Spinal cord (tissue), 10 donors: ENCODE measurements around the gene AFAP1. TPM values are rescaled to one million over a fixed set of nuclear protein-coding genes. Genes with fewer than 3 reads are reported as not detected.

Source experiments
- DNase-seq, 6 donors: peaks; one replicate each; pipeline versions ENCODE4 v3.0.0 to v3.0.0-alpha.2; 2013 to 2015; ENCODE audit warnings: low spot score in 6 of 6, low read depth in 4 of 6
- H3K27ac ChIP-seq: one replicate; pipeline ENCODE4 v1.5.1; 2013; ENCODE audit warnings: low read depth, low read length, control low read depth
- H3K27me3 ChIP-seq: one replicate; pipeline ENCODE4 v1.6.1; 2013; ENCODE audit warnings: low read length; ENCODE audit not compliant: control insufficient read depth, insufficient read depth
- H3K36me3 ChIP-seq: one replicate; pipeline ENCODE4 v1.6.1; 2013; ENCODE audit warnings: low read length; ENCODE audit not compliant: control insufficient read depth, insufficient read depth
- H3K4me1 ChIP-seq: one replicate; pipeline ENCODE4 v1.6.1; 2013; ENCODE audit warnings: low read length; ENCODE audit not compliant: control insufficient read depth, insufficient read depth
- H3K4me3 ChIP-seq: one replicate; pipeline ENCODE4 v1.5.1; 2013; ENCODE audit warnings: low read depth, low read length, control low read depth
- H3K9me3 ChIP-seq: one replicate; pipeline ENCODE4 v1.6.1; 2013; ENCODE audit warnings: low read length; ENCODE audit not compliant: control insufficient read depth, insufficient read depth
- WGBS: methylation state at CpG from one replicate; pipeline ENCODE4 v1.1.5; 2013; ENCODE audit warnings: missing lambda C conversion rate; ENCODE audit not compliant: insufficient coverage; 5-methylcytosine and 5-hydroxymethylcytosine counted together
- polyA plus RNA-seq, 2 donors: library from polyadenylated mRNA; unstranded; fragments of 120-200 nt; gene quantifications; one replicate each; pipeline ENCODE4 v1.2.1, GENCODE V29; 2013; ENCODE audit not compliant: insufficient read length in 2 of 2
- total RNA-seq, 2 donors: library from RNA; depleted of rRNA in 1 of 2; stranded (reverse); fragments of 120-200 nt in 1 of 2; fragments of >200 nt in 1 of 2; gene quantifications; one replicate each; pipeline versions ENCODE4 v1.2.3 to v1.2.4, GENCODE V29; 2013 to 2014
- donor health status: healthy.

AFAP1 gene
- total and polyA plus RNA-seq, 4 donors = 34.8 to 42.0 (median 36.3) TPM

DNA sequence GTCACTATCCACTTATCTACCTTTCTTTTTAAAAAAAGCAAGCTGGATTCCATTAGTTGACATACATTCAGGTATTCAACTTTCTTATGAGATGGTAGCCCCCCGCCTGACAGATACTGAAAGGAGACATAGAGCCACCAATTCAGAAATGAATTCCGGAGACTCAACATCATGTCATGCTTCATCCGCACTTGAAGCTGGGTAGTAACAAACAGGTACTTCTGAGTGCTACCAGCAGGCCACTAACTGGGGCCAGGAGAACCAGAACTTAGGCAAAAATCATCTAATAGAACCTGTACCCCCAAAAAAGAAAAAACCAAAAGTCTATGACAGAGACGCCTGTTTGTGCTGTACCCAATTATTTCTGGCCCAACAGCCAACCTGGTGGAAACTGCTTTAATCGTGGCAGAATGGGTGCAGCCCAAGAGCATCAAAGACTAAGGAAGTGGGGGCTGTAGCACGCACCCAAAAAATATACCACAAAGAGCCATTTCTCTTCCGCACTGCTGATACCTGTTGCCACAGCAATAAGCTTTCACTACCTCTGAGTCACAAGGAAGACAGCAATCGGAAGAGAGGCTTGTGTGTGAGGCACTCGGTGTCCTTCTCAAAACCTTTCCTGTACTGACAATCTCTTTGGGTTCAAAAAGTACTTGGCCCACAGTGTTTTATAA, 84.8 kb downstream of the AFAP1 start:
- Histone ChIP-seq H3K4me1 (peaks cover 27% of the 10 kb centered on the region), H3K27ac (peak overlapping the region; percentile 3), H3K36me3 (peaks cover 32% of the 10 kb centered on the region), H3K4me3 (no peak overlapping the region), H3K9me3 (no peaks in the 10 kb centered on the region), H3K27me3 (no peaks in the 10 kb centered on the region)
- WGBS = 85% methylated on average over 9 of the region's 9 CpGs
- DNase-seq = no peak

GRCh38 chr4:7854216-7854615, 85.4 kb downstream of the AFAP1 start:
- peak overlapping the region; percentile 3 for H3K27ac ChIP-seq
- H3K9me3 ChIP-seq = no peaks in the 10 kb centered on the region
- no peaks in the 10 kb centered on the region for H3K27me3 ChIP-seq
- peak in 1 of 6 donors; percentile 80 for DNase-seq
- peaks cover 27% of the 10 kb centered on the region for H3K4me1 ChIP-seq
- H3K36me3 ChIP-seq = peaks cover 32% of the 10 kb centered on the region
- 54% methylated on average over 4 of the region's 9 CpGs for WGBS
- H3K4me3 ChIP-seq = no peak overlapping the region

GRCh38 chr4:7853271-7853670, 86.4 kb downstream of the AFAP1 start:
- H3K4me1 ChIP-seq = peaks cover 23% of the 10 kb centered on the region
- H3K27me3 ChIP-seq = no peaks in the 10 kb centered on the region
- peak overlapping the region; percentile 52 for H3K27ac ChIP-seq
- DNase-seq = no peak
- no peaks in the 10 kb centered on the region for H3K9me3 ChIP-seq
- no peak overlapping the region for H3K4me3 ChIP-seq
- H3K36me3 ChIP-seq = peaks cover 36% of the 10 kb centered on the region
- WGBS = 95% methylated on average over 11 of the region's 11 CpGs

GRCh38 chr4:7852568-7853185, 87.0 kb downstream of the AFAP1 start:
- Histone ChIP-seq H3K9me3 (no peaks in the 10 kb centered on the region), H3K27me3 (no peaks in the 10 kb centered on the region), H3K4me1 (peaks cover 23% of the 10 kb centered on the region), H3K27ac (no peak overlapping the region), H3K36me3 (peaks cover 36% of the 10 kb centered on the region), H3K4me3 (no peak overlapping the region)
- peak in 1 of 6 donors; percentile 46 for DNase-seq
- 39% methylated on average over 7 of the region's 12 CpGs for WGBS

DNA sequence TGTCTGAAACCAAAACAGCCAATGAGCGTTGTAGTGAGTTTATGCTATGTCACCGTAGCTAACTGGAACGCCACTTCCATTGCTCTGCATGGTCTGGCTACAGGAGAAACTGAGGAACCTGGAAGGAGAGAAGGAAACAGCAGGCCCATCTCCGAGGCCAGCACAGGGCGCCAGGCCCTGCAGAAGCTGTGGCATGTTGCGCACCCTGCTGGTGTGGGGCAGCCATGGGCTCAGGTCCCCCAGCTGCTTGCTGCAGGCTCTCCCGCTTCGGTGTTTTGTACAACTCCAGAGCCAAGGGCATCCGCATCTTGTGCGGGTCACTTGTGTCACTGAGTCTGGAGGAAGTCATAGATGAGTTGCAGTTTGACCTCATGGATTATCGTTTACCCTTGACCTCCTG, 89.2 kb downstream of the AFAP1 start:
- H3K9me3 ChIP-seq = no peaks in the 10 kb centered on the region
- H3K36me3 ChIP-seq = peaks cover 32% of the 10 kb centered on the region
- no peak overlapping the region for H3K27ac ChIP-seq
- no peak overlapping the region for H3K4me3 ChIP-seq
- WGBS = 89% methylated on average over 11 of the region's 11 CpGs
- no peaks in the 10 kb centered on the region for H3K27me3 ChIP-seq
- H3K4me1 ChIP-seq = peaks cover 29% of the 10 kb centered on the region
- DNase-seq = no peak

- peaks cover 13% of the 10 kb centered on the region for H3K4me1 ChIP-seq
- H3K27me3 ChIP-seq = no peaks in the 10 kb centered on the region
- 95% methylated on average over 5 of the region's 6 CpGs for WGBS
- H3K27ac ChIP-seq = no peak overlapping the region
- H3K4me3 ChIP-seq = no peak overlapping the region
- H3K9me3 ChIP-seq = no peaks in the 10 kb centered on the region
- DNase-seq = no peak
- peaks cover 26% of the 10 kb centered on the region for H3K36me3 ChIP-seq
These were observed 92.5 kb downstream of the AFAP1 start for GRCh38 chr4:7847206-7847605.

DNA sequence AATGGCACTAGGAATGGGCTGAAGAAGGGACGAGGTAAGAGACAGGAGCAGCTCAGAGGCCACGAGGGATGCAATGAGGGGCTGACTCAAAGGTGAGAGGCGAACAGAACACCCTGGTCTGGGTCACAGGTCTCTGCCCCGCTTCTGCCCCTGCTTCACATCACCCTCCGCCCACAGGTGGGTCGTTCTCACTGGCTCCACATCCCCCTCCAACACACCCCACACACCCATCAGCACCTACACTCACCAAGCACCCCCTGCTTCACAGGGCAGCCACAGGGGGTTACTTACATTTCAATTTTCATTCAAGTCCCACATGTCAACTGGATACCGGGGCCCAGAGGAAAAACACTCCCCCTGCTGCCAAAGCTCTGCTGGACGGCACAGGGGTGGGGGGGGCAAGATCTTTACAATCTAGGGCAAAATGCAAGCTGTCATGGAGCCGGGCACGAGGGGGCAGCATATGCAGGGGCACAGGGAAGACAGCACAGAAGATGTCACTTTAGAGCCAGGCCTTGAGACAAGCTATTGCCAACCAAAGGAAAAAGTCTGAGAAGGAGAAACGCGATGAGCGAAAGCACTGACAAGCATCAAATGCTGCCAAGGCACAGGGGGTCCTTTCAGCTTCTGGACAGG, 94.0 kb downstream of the AFAP1 start:
- no peak overlapping the region for H3K27ac ChIP-seq
- no peaks in the 10 kb centered on the region for H3K27me3 ChIP-seq
- 50% methylated on average over 13 of the region's 13 CpGs for WGBS
- DNase-seq = peak in 1 of 6 donors; percentile 63
- H3K36me3 ChIP-seq = peaks cover 26% of the 10 kb centered on the region
- H3K4me1 ChIP-seq = peaks cover 16% of the 10 kb centered on the region
- H3K9me3 ChIP-seq = no peaks in the 10 kb centered on the region
- H3K4me3 ChIP-seq = no peak overlapping the region

DNA sequence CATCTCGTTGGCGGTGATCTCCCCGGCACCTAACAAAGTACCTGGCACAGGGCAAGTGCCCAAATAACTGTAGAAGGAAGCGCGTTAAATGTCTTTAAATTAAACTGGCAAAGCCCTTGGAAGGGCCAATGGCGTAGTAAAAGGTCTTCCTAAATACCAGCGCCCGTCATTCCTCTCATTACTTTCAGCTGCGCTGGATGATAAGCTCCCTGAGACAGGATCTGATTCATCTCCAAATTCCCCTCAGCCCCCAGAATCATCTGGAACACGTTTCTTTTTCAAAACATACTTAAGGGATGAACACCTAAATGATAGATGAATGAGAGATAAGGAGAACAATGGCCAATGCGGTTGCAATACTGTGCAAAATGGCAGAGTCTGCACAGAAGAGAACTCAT, 95.1 kb downstream of the AFAP1 start:
- Histone ChIP-seq H3K4me3 (no peak overlapping the region), H3K4me1 (peaks cover 16% of the 10 kb centered on the region), H3K36me3 (peaks cover 22% of the 10 kb centered on the region), H3K9me3 (no peaks in the 10 kb centered on the region), H3K27me3 (no peaks in the 10 kb centered on the region), H3K27ac (no peak overlapping the region)
- 86% methylated on average over 7 of the region's 11 CpGs for WGBS
- no peak for DNase-seq

GRCh38 chr4:7843831-7844593, 95.6 kb downstream of the AFAP1 start:
- Histone ChIP-seq H3K4me3 (no peak overlapping the region), H3K4me1 (peaks cover 16% of the 10 kb centered on the region), H3K27ac (no peak overlapping the region), H3K9me3 (no peaks in the 10 kb centered on the region), H3K36me3 (peaks cover 23% of the 10 kb centered on the region), H3K27me3 (no peaks in the 10 kb centered on the region)
- WGBS = 66% methylated on average over 11 of the region's 11 CpGs
- DNase-seq = peak in 2 of 6 donors; percentile 67 to 71
